Epithelial cell of esophagus (primary cell): ENCODE data around the gene CAP1.

Experiments
- DNase-seq: peaks from one replicate; pipeline ENCODE4 v3.0.0; 2010; ENCODE audit warnings: low read depth
- H3K4me3 ChIP-seq: 2 replicates; pipeline ENCODE4 v1.5.1; 2011; ENCODE audit warnings: mild to moderate bottlenecking, low read length, control low read depth
- TF ChIP-seq, protein P1 (sequence below): IDR thresholded peaks from 2 replicates; pipeline ENCODE4 v1.5.1; 2011; ENCODE audit warnings: low read depth, mild to moderate bottlenecking, low read length, control low read depth, inconsistent platforms; ENCODE audit not compliant: insufficient read depth; ENCODE audit errors: missing control alignments

The CAP1 gene, protein sequence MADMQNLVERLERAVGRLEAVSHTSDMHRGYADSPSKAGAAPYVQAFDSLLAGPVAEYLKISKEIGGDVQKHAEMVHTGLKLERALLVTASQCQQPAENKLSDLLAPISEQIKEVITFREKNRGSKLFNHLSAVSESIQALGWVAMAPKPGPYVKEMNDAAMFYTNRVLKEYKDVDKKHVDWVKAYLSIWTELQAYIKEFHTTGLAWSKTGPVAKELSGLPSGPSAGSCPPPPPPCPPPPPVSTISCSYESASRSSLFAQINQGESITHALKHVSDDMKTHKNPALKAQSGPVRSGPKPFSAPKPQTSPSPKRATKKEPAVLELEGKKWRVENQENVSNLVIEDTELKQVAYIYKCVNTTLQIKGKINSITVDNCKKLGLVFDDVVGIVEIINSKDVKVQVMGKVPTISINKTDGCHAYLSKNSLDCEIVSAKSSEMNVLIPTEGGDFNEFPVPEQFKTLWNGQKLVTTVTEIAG

DNA sequence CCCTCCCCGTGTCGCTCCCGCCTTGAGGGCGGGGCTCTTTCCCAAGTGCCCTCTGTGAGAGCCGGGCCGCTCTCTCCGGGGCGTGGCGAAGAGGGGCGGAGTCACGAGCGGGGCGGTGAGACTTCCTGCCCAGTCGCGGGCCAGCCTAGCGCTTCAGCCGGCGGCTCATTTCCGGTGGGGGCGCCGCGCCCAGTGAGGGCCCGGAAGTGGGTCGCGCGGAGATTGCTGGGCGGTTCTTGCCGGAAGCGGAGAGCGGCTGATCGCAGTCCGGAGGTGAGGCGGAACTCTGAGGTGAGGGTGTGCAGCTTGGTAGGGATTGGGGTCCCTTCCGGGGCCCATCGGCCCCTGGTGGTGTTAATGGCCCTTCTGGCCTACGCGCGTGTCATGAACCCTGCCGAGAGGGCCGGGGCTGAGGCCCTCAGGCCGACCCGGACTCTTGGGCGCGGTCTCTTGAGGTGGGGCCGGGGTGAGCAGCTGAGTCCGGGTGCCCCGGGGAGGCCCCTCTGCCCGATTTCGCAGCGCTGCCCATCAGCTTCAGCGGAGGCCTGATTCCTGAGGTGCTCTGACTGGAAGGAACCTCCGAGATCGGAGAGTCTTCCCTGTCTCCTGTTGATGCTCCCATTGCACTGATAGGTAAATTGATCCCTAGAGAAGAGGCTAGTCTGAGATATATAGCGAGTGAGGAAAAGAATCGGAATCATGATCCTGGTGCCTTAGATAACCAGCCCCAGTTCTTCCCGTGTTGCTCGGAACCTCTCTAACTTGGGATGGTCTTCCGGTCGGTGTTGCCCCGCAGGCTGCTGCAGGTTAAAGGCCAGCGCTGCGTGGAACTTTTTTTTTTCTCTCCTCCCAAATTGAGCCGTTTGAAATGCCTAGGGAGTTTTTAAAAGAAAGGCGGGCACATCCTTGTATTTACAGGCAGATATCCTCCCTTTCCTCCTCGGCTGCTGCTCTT is at the start of gene CAP1:
CAP1 (plus strand) TSS at position 219 of the 955 bp plus-strand sequence. CDS start 18,618 bp downstream, outside the sequence.
- TF ChIP-seq, protein P1, sequence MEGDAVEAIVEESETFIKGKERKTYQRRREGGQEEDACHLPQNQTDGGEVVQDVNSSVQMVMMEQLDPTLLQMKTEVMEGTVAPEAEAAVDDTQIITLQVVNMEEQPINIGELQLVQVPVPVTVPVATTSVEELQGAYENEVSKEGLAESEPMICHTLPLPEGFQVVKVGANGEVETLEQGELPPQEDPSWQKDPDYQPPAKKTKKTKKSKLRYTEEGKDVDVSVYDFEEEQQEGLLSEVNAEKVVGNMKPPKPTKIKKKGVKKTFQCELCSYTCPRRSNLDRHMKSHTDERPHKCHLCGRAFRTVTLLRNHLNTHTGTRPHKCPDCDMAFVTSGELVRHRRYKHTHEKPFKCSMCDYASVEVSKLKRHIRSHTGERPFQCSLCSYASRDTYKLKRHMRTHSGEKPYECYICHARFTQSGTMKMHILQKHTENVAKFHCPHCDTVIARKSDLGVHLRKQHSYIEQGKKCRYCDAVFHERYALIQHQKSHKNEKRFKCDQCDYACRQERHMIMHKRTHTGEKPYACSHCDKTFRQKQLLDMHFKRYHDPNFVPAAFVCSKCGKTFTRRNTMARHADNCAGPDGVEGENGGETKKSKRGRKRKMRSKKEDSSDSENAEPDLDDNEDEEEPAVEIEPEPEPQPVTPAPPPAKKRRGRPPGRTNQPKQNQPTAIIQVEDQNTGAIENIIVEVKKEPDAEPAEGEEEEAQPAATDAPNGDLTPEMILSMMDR, result no peak
- H3K4me3 ChIP-seq, result peak within 1 kb of the TSS; percentile 99
- peak; percentile 99 for DNase-seq

GRCh38 chr1:39992234-39992633 is 48.3 kb upstream of the CAP1 start:
- no peak overlapping the region for H3K4me3 ChIP-seq
- peak; percentile 70 for DNase-seq
- TF ChIP-seq, protein P1, result no peak

DNA sequence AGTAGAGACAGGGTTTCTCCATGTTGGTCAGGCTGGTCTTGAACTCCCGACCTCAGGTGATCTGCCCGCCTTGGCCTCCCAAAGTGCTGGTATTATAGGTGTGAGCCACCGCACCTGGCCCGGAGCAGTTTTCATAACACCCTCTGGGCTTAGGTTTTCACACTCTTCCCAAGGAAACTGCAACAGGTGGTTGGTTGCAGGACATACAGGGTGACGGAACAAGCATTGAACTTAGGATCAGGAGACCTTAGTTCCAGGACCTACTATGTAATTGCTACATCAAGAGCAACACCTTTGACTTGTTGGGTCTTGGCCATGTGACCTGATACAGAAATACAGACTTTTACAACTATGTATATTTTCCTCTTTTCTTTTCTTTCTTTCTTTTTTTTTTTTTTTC is 47.6 kb upstream of the CAP1 start:
- H3K4me3 ChIP-seq, result no peak overlapping the region
- DNase-seq, result no peak
- TF ChIP-seq, protein P1, result no peak

GRCh38 chr1:39995973-39996393 is 44.5 kb upstream of the CAP1 start:
- H3K4me3 ChIP-seq, result no peak overlapping the region
- no peak for DNase-seq
- TF ChIP-seq, protein P1, result no peak

DNA sequence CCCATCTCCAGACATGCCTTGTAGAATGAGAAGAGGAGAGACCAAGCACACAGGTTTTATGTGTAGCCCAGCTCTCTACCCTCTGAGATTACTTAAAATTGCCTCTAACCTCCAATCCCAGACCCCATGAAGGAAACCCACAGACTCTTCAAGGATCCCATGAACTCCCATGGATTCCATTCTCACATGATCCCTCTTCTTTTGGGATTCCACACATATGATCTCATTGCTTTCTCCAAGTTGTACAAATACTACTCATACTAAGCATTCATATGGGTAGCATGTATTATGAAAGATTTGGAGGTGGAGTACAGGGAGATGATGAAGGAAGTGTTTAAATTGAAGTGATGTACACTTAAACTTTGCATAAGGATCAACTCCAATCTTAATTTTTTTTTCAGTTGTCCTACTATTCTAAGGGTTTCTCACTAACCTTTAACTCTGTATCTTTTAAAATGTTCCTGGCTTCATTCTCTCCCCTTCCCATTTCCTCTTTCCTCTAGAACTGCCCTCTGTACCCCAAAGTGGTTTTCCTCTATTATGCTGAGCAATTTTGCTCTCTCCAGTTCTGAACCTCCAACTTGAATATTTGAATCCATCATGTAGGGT is 44.0 kb upstream of the CAP1 start:
- no peak for DNase-seq
- H3K4me3 ChIP-seq, result no peak overlapping the region
- TF ChIP-seq, protein P1, result no peak

DNA sequence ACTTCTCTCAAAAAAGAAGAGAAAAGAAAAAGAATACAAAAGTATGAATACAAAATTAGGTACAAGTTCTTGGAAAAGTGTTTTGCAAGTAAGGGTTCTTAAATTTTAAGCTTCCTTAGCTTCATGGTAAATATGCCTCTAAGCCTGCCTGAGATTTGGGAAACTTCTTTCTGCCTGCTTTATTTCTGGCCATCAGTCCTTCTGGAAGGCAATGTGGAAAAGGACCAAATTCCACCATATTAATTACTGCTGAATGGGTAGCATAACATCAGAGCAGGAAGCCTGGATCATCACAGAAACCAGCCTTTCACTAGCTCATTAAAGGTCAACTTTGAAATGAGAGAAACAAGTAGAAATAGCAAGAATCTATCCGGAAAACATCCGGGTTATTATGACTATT is 39.1 kb upstream of the CAP1 start:
- TF ChIP-seq, protein P1, result no peak
- DNase-seq, result no peak

More for the DNA sequence above, 39.1 kb upstream of the CAP1 start:
- no peak overlapping the region for H3K4me3 ChIP-seq
